GM10248 (cell line): ENCODE measurements around the gene GPC4.

Experiments used
- CTCF ChIA-PET: fragments of 300-600 bp; sonication (Branson Sonifier 250); formaldehyde crosslinking; extraction: SDS; loops from one replicate; lab custom pipeline; 2021; ENCODE audit warnings: antibody characterized with exemption; lab: Yijun Ruan, JAX
- POLR2A ChIA-PET: fragments of 350-650 bp; sonication (Branson Sonifier 250); formaldehyde crosslinking; extraction: SDS; loops from one replicate; lab custom pipeline; 2020; ENCODE audit warnings: antibody characterized with exemption; lab: Yijun Ruan, JAX
- DNase-seq: peaks from one replicate; pipeline ENCODE4 v3.0.0; 2012; ENCODE audit errors: extremely low spot score
- CTCF ChIP-seq: IDR thresholded peaks from 2 replicates; pipeline ENCODE4 v1.5.1; 2012; ENCODE audit warnings: mild to moderate bottlenecking, low read depth; ENCODE audit errors: extremely low read depth, missing control alignments, control extremely low read depth

Gene GPC4

GRCh38 chrX:133374874-133375387 lies 40.4 kb downstream of the GPC4 start:
- DNase-seq = no peak
- no peak for TF ChIP-seq CTCF
- ChIA-PET CTCF (no interaction called here), POLR2A (no interaction called here)

GRCh38 chrX:133373386-133374079 lies 41.8 kb downstream of the GPC4 start:
- no peak for DNase-seq
- TF ChIP-seq CTCF = no peak
- CTCF ChIA-PET = no interaction called here
- POLR2A ChIA-PET = no interaction called here

GRCh38 chrX:133370696-133371275 lies 44.5 kb downstream of the GPC4 start:
- no peak for DNase-seq
- CTCF ChIA-PET = no interaction called here
- no peak for TF ChIP-seq CTCF
- POLR2A ChIA-PET = no interaction called here

GRCh38 chrX:133369065-133369464 lies 46.2 kb downstream of the GPC4 start:
- no peak for DNase-seq
- POLR2A ChIA-PET = no interaction called here
- CTCF ChIA-PET = no interaction called here
- TF ChIP-seq CTCF = no peak

GRCh38 chrX:133366735-133367134 lies 48.6 kb downstream of the GPC4 start:
- ChIA-PET CTCF (no interaction called here), POLR2A (no interaction called here)

GRCh38 chrX:133365871-133366611 lies 49.2 kb downstream of the GPC4 start:
- ChIA-PET CTCF (no interaction called here), POLR2A (no interaction called here)
- no peak for DNase-seq
- no peak for TF ChIP-seq CTCF

More at GRCh38 chrX:133366735-133367134, 48.6 kb downstream of the GPC4 start:
- no peak for TF ChIP-seq CTCF
- no peak for DNase-seq
